ENCODE measurements around the gene C4orf50.

C4orf50 gene

DNA sequence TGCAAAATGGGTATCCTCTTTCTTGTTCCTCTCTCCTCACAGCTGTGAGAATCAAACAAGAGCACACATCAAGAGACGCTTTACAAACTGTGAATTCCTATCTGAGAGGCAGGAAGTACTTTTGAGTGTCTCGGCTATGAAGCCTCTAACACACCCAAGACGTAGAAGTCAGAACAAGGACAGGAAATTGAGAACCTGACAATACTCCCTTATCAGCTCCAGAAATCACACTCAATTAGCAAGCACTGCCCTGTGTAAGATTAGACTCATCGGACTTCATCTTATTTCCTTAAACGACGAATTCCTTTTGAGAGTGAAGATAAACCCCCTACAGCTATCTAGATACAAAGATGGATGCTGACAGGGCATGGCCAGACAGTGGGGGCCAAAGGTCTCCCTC is 74.7 kb downstream of the C4orf50 start:
- no peak for DNase-seq (ENCODE audit: low spot score)
- TF ChIP-seq, protein P1, sequence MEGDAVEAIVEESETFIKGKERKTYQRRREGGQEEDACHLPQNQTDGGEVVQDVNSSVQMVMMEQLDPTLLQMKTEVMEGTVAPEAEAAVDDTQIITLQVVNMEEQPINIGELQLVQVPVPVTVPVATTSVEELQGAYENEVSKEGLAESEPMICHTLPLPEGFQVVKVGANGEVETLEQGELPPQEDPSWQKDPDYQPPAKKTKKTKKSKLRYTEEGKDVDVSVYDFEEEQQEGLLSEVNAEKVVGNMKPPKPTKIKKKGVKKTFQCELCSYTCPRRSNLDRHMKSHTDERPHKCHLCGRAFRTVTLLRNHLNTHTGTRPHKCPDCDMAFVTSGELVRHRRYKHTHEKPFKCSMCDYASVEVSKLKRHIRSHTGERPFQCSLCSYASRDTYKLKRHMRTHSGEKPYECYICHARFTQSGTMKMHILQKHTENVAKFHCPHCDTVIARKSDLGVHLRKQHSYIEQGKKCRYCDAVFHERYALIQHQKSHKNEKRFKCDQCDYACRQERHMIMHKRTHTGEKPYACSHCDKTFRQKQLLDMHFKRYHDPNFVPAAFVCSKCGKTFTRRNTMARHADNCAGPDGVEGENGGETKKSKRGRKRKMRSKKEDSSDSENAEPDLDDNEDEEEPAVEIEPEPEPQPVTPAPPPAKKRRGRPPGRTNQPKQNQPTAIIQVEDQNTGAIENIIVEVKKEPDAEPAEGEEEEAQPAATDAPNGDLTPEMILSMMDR (conservative IDR thresholded peaks at IDR 0.05; ENCODE audit: low read depth) = no peak
- H3K27ac ChIP-seq = no peak overlapping the region
- ChIA-PET POLR2A (ENCODE audit: low non-redundant PET) (no interaction called here), CTCF (no interaction called here)

- POLR2A ChIA-PET (ENCODE audit: low non-redundant PET) = no interaction called here
- CTCF ChIA-PET = no interaction called here
Measured at GRCh38 chr4:5942947-5943346, 75.3 kb downstream of the C4orf50 start.

DNA sequence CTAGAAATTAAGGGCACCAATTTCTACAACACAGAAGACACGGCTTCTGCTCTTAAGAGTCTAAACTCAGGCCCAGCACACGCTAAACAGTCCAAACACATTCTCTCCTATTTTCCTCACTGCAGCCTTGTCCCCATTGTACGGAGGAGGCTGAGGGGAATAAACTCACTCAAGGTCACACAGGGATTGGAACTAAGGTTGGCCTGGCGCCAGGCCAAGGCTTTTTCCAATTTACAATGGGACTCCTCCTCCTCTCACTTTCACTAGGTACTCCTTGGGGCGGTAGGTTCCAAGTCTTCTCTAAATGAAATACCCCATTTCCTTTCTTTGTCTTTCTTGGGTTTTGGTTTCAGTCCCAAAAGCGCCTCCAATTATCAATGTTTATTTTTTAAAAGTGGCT is 76.6 kb downstream of the C4orf50 start:
- no peak for DNase-seq (ENCODE audit: low spot score)
- TF ChIP-seq, protein P1 (conservative IDR thresholded peaks at IDR 0.05; ENCODE audit: low read depth) = no peak
- POLR2A ChIA-PET (ENCODE audit: low non-redundant PET) = no interaction called here
- CTCF ChIA-PET = no interaction called here
- H3K27ac ChIP-seq = no peak overlapping the region

More at GRCh38 chr4:5942947-5943346, 75.3 kb downstream of the C4orf50 start:
- no peak for DNase-seq (ENCODE audit: low spot score)
- no peak overlapping the region for H3K27ac ChIP-seq
- TF ChIP-seq, protein P1 (conservative IDR thresholded peaks at IDR 0.05; ENCODE audit: low read depth) = no peak

- TF ChIP-seq, protein P1 (conservative IDR thresholded peaks at IDR 0.05; ENCODE audit: low read depth) = no peak
- ChIA-PET POLR2A (ENCODE audit: low non-redundant PET) (no interaction called here), CTCF (no interaction called here)
- no peak for DNase-seq (ENCODE audit: low spot score)
- no peak overlapping the region for H3K27ac ChIP-seq
Measured at GRCh38 chr4:5940470-5941203, 77.6 kb downstream of the C4orf50 start.

- ChIA-PET CTCF (interaction anchor here (0.6 kb wide), 1 partner anchor 115 kb away, joined by 3 read pairs; no protein-coding TSS in a partner anchor), POLR2A (ENCODE audit: low non-redundant PET) (no interaction called here)
- DNase-seq (ENCODE audit: low spot score) = no peak
- TF ChIP-seq, protein P1 (conservative IDR thresholded peaks at IDR 0.05; ENCODE audit: low read depth) = no peak
- no peak overlapping the region for H3K27ac ChIP-seq
Measured at GRCh38 chr4:5933996-5934831, 84.0 kb downstream of the C4orf50 start.

- ChIA-PET POLR2A (ENCODE audit: low non-redundant PET) (no interaction called here), CTCF (no interaction called here)
- no peak for DNase-seq (ENCODE audit: low spot score)
- no peak overlapping the region for H3K27ac ChIP-seq
- TF ChIP-seq, protein P1 (conservative IDR thresholded peaks at IDR 0.05; ENCODE audit: low read depth) = no peak
Measured at GRCh38 chr4:5933116-5933515, 85.1 kb downstream of the C4orf50 start.
